HG02938 (cell line): Measurements from ENCODE around the gene ICAM2.
"Not testable (repeated sequence)": the region's sequence is repeated elsewhere in the genome, so short reads cannot be mapped to it uniquely, and the experiment has no call there.

Experiments
- ATAC-seq: cut with Tn5 transposase; IDR thresholded peaks from one replicate; pipeline ENCODE4 v1.9.1; 2021; ENCODE audit warnings: mild to moderate bottlenecking, moderate library complexity; ENCODE audit not compliant: unreplicated experiment

The ICAM2 gene

DNA sequence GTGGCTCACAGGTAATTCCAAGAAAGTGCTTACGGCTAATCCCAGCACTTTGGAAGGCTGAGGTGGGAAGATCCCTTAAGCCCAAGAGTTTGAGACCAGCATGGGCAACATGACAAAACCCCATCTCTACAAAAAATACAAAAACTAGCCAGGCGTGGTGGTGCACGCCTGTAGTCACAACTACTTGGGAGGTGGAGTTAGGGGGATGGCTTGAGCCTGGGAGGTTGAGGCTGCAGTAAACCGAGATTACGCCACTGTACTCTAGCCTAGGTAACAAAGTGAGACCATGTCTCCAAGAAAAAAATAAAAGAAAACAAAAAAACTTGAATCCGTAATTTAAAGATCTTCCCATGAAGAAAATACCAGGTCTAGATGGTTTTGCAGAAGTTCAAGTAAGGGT is 5.0 kb downstream of the ICAM2 start:
- ATAC-seq: no peak

GRCh38 chr17:64009571-64010402 is 10.6 kb downstream of the ICAM2 start:
- no peak for ATAC-seq

GRCh38 chr17:64008830-64009229 is 11.6 kb downstream of the ICAM2 start:
- ATAC-seq: no peak

- ATAC-seq: no peak
Measured at GRCh38 chr17:64008346-64008745, 12.1 kb downstream of the ICAM2 start.

DNA sequence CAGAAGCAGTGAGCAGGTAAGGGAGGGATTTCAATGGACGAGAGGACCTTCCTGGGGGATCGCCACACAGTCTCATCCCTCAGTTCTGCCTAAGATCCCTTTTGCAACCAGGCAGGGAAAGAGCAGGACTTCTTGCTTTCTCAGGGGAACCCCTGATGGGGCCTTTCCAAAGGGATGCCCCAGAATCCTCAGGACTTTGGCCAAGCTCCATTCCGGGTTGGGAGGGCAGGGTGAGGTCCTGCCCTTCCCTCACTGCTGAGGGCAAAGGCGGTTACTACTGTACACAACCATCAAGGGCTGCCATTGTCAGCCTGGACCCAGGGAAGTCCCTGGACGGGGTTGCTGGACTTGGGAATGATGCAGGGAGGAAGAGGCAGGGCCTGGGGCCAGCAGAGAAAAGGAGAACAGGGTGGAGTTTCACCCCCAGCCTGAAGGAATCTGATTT is 12.6 kb downstream of the ICAM2 start:
- no peak for ATAC-seq

GRCh38 chr17:64007089-64007837 is 13.2 kb downstream of the ICAM2 start:
- not testable (repeated sequence) for ATAC-seq

DNA sequence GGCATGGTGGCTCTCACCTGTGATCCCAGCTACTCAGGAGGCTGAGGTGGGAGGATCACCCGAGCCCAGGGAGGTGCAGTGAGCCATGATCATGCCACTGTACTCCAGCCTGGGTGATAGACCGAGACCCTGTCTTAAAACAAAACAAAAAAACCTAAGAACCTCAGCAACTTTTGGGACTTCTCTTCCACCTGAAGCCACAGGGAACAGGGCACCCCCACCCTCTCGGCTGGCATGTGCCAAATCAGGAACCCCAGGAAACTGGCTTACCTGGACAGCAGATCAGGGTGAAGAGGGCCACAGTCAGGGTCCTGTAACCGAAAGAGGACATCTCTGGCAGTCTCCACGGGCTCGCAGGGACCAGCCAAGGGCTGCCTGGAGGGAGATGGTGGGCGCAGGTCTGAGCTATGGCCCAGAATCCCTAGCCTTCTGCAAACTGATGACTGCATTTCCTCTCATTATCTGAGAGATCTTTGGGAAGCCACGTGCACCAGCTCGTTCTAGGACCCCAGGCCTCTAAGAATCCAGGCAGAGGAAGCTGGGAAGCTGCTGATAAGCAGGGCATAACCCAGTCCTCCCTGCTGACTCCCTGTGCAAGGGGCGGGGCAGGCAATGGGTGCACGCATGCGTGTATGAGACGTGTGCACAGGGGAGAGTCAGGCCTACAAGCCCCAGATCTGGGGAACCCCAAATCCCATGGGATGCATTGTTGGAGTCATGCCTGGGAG is 13.9 kb downstream of the ICAM2 start:
- ATAC-seq: no peak

DNA sequence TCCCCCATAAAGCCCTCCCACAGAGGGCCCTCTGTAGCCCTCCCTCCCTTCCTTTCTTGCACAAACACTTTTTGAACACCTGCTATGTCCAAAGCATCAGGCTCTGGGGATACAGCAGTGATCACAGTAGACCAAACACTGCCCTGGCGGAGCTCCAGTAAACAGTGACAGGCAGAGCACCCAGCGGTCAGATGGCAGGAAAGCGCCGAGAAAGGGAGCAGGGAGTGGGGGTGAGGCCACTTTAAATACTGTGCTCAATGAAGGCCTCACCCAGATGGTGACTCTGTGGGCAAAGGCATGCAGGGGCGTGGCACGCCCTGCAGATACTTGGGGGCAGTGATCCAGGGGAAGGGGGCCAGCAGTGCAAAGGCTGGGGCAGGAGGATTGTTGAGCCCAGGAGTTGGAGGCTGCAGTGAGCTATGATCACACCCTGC is 14.7 kb downstream of the ICAM2 start:
- ATAC-seq: no peak

GRCh38 chr17:64004903-64005733 is 15.3 kb downstream of the ICAM2 start:
- no peak for ATAC-seq

DNA sequence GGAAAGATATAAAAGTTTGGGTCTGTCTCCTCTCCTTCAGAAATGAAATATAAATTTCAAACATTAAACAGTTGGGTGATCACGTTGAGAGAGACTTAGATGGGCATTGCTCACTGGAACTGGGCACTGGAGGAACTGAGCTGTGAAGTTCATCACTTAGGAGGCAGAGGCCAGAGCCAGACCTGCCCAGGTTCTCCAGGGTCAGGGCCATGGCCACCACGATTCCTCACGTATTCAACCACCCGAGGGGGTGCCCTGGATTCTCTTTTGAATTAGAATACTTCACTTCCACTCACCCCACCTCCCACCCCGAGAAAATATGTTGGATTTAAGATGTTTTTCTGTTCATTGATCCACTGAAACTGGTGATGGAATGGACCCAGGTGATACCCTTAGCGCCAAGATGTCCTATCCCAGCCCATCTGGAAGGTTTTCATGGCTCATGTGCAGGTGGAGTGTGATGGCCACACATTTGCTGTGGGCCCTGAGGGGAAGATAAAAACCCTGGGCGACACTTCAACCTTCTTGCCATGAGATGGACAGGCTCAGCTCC is 16.1 kb downstream of the ICAM2 start:
- ATAC-seq: no peak

DNA sequence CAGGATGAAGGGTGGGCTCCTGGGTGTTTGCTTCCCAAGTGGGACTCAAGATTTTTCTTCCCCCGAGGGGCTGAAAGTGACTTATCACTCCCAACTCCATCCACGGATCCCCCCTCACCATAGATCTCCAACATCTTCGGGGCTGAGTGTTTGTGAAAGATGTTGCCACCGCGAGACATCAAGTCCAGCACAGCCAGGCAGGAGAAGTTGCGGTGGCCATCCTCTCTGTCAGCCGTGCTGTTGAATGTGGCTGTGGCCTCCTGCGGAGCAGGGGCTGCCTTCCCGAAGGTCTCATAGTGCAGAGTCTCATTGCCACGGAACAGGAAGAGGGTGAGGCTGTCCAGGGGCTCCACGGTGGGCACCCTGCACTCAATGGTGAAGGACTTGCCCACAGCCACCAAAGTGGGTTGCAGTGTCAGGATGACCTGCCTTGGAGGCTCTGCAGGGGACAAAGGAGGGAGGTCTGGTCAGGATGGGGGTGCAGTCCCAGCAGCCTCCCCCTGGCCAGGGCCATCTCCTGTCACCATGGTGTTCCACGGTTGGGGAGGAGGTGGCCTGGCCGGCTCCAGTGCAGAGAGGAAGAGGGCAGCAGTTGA is 16.8 kb downstream of the ICAM2 start:
- ATAC-seq: no peak

GRCh38 chr17:64002658-64003525 is 17.5 kb downstream of the ICAM2 start:
- ATAC-seq: no peak

GRCh38 chr17:64001763-64002529 is 18.5 kb downstream of the ICAM2 start:
- ATAC-seq: no peak

DNA sequence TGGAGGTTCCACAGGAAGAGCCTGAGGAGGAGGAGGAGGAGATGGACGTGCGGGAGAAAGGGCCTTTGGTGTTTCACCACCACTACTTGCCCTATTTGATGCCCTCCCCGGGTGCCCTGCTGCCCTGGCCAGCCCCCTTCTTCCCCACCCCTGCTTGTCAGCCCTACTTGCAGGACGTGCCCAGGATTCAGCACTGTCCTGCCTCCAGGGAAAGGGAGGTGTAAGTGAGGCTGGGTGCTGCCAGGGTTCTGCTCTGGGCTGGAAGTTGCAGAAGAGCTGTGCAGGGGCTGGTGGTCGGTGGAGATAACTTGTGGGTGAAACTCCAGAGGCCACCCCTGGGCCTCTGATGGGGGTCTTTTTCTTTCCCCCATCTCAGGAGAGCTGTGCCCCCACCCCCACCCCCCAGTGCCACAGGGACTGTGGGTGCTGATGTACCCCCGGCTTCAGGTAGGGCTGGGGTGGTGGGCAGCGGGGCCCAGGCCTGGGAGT is 19.3 kb downstream of the ICAM2 start:
- ATAC-seq: no peak

DNA sequence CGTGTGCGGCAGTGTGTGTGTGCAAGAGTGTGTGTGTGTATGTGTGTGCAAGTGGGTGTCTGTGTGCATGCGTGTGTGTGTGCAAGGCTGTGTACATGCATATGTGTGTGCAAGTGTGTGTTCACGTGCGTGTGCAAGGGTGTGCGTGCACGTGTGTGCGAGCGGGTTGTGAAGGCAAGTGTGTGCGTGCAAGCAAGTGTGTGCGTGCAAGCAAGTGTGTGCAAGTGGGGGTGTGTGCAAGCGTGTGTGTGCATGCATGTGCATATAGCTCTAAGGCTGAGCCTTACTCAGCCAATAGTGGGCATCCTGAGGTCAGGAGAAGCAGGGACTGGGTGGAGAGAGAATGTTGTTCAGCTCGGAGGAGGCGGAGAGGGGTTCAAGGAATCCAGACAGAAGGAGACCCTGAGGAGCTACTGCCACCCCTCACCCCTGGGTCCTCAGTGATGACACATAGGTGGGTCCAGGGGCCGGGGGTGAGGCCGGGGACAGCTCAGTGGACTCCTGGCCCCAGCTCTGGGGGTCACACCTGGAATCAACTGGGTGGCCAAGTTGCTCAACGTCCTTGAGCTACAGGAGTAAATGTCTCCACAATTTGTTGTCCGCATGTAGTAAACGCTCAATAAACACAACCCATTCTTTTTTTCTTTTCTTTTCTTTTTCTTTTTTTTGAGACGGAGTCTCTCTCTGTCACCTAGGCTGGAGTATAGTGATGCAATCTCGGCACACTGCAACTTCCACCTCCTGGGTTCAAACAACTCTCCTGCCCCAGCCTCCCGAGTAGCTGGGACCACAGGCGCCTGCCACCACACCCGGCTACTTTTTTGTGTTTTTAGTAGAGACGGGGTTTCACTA is 20.5 kb downstream of the ICAM2 start:
- no peak for ATAC-seq

- ATAC-seq: no peak
Measured at GRCh38 chr17:63998721-63999679, 21.4 kb downstream of the ICAM2 start.
